ENCODE measurements around the gene CDON.
"Not testable (repeated sequence)": the region's sequence is repeated elsewhere in the genome, so short reads cannot be mapped to it uniquely, and the experiment has no call there.

Gene CDON

DNA sequence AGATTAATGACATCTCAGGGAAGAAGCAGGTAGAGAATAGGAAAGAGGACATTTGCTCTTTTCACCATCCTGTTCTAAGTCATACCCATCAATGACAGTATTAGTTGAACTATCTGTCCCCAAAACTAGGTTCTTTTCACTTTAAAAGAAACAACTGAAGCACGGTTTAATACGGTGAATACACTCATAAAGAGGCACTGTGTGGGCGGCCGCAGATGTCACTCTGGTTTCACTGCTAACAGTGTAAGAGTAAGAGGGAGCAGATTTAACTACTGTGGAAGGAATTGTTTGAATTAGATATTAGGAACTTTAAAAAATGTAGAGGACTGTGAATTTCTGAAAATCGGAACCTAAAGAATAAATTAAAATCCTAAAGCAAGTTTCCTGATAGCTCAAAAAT, 67.4 kb downstream of the CDON start:
- TF ChIP-seq, protein P1, sequence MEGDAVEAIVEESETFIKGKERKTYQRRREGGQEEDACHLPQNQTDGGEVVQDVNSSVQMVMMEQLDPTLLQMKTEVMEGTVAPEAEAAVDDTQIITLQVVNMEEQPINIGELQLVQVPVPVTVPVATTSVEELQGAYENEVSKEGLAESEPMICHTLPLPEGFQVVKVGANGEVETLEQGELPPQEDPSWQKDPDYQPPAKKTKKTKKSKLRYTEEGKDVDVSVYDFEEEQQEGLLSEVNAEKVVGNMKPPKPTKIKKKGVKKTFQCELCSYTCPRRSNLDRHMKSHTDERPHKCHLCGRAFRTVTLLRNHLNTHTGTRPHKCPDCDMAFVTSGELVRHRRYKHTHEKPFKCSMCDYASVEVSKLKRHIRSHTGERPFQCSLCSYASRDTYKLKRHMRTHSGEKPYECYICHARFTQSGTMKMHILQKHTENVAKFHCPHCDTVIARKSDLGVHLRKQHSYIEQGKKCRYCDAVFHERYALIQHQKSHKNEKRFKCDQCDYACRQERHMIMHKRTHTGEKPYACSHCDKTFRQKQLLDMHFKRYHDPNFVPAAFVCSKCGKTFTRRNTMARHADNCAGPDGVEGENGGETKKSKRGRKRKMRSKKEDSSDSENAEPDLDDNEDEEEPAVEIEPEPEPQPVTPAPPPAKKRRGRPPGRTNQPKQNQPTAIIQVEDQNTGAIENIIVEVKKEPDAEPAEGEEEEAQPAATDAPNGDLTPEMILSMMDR (IDR thresholded peaks at IDR 0.05; ENCODE audit: low read length, missing control alignments): no peak
- DNase-seq (ENCODE audit: low read depth): no peak
- H3K4me3 ChIP-seq (replicated peaks; ENCODE audit: low read depth, low read length): no peak overlapping the region

- TF ChIP-seq, protein P1 (IDR thresholded peaks at IDR 0.05; ENCODE audit: low read length, missing control alignments): no peak
- no peak overlapping the region for H3K4me3 ChIP-seq (replicated peaks; ENCODE audit: low read depth, low read length)
- no peak for DNase-seq (ENCODE audit: low read depth)
These were observed 68.2 kb downstream of the CDON start for GRCh38 chr11:125994509-125994908.

- no peak overlapping the region for H3K4me3 ChIP-seq (replicated peaks; ENCODE audit: low read depth, low read length)
- DNase-seq (ENCODE audit: low read depth): no peak
- TF ChIP-seq, protein P1 (IDR thresholded peaks at IDR 0.05; ENCODE audit: low read length, missing control alignments): no peak
These were observed 69.8 kb downstream of the CDON start for GRCh38 chr11:125992893-125993292.

GRCh38 chr11:125990244-125990643, 72.4 kb downstream of the CDON start:
- no peak overlapping the region for H3K4me3 ChIP-seq (replicated peaks; ENCODE audit: low read depth, low read length)
- TF ChIP-seq, protein P1 (IDR thresholded peaks at IDR 0.05; ENCODE audit: low read length, missing control alignments): no peak
- peak; percentile 44 for DNase-seq (ENCODE audit: low read depth)

- TF ChIP-seq, protein P1 (IDR thresholded peaks at IDR 0.05; ENCODE audit: low read length, missing control alignments): no peak
- H3K4me3 ChIP-seq (replicated peaks; ENCODE audit: low read depth, low read length): no peak overlapping the region
- no peak for DNase-seq (ENCODE audit: low read depth)
These were observed 75.5 kb downstream of the CDON start for GRCh38 chr11:125987066-125987641.

GRCh38 chr11:125985956-125986355, 76.7 kb downstream of the CDON start:
- not testable (repeated sequence) for H3K4me3 ChIP-seq (replicated peaks; ENCODE audit: low read depth, low read length); DNase-seq (ENCODE audit: low read depth)

DNA sequence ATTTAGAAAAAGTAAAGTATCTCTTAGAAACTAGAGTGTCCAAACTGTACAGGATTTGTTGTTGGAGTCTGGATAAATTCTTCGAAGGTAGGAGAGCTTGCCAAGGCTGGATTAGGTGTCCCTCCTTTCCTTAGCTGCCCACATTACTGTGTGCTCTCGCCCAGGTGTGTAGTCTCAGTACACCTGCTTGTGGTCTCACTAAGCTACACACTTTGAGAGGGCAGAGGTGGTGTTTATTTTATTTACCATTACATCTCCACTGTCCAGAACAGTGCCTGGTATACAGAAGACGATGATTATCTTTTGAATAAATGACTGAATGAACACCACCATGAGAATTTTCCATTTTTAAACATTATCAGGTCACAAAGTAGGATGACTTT, 80.3 kb downstream of the CDON start:
- no peak overlapping the region for H3K4me3 ChIP-seq (replicated peaks; ENCODE audit: low read depth, low read length)
- TF ChIP-seq, protein P1 (IDR thresholded peaks at IDR 0.05; ENCODE audit: low read length, missing control alignments): no peak
- no peak for DNase-seq (ENCODE audit: low read depth)

Data from fibroblast of pulmonary artery (primary cell).